NCI-H2107 treated with DMSO at 0.1 percent for 48 hours (cell line): ENCODE data around the gene GAB1.
"Not testable (repeated sequence)": the region's sequence is repeated elsewhere in the genome, so short reads cannot be mapped to it uniquely, and the experiment has no call there.

ENCODE experiments used
- DNase-seq: peaks from one replicate; lab custom pipeline; 2025; ENCODE audit not compliant: unreplicated experiment; lab: John Stamatoyannopoulos, UW

GAB1 gene

DNA sequence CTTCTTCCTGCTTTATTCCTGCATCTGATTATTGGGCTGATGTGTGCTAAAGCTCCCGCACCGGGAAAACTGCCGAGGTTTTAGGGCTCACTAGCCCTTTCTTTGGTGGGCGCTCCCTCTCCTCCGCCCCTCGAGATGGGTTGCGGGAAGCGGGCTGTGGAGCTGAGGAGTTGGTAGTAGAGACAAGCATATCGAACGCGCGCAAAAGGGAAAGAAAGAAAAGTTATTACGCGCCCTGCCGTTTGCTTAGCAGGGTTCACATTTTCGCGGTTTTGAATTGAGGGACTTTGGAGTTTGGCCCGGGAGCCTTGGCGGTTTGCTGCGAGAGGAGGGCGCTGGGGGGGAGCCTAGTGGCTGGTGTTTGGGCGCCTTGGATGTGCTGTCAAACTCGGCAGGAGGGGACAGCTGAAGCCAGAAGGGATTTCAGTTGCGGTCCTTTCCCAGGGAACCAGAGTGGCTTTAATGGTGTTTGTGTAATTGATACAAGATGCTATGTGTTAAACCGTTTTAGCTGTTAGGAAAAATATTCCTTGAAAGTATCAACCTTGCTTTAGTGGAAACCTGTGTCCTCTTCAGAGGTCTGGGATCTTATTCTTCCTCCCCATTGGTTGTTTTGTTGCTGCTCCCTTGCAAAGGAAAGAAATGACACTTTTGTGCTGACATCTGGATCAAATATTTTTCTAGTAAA is 1.1 kb downstream of the GAB1 start:
- DNase-seq = peak; percentile 12

DNA sequence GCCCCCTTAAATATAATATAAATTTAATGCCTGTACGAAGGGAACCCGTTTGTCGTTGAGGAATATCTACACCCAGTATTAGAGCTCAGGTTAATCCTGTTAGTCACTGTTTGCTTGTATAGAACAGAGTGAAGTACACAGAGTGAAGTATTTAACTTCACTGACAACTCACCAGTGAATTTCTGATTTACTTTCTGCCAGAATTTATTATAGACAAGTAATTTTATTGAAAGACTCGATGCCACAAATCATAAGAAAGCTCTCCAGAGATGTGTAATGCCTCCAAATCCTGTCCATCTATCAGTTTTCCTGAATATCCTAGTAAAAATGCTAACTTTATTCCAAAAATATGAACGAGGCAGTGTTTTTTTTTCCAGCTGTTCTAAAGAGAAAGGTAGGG is 1.6 kb downstream of the GAB1 start:
- DNase-seq = no peak

DNA sequence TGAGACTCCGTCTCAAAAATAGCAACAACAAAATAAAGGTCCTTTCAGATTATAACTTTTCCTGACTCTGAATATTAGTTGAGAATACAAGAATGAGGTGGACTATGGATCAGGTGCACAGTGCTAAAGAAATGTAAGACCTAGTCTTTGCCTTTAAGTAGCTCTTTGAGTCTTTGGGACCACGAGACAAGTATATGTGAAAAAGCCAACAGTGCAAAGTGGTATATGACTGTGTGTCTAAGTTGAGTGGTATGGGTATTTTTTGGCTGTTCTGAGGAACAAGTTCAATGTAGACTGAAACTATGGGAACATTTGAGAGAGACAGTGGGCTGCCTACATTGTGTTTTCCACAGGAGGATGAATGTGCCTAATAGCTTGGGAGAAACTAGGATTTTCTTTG is 2.8 kb downstream of the GAB1 start:
- no peak for DNase-seq

DNA sequence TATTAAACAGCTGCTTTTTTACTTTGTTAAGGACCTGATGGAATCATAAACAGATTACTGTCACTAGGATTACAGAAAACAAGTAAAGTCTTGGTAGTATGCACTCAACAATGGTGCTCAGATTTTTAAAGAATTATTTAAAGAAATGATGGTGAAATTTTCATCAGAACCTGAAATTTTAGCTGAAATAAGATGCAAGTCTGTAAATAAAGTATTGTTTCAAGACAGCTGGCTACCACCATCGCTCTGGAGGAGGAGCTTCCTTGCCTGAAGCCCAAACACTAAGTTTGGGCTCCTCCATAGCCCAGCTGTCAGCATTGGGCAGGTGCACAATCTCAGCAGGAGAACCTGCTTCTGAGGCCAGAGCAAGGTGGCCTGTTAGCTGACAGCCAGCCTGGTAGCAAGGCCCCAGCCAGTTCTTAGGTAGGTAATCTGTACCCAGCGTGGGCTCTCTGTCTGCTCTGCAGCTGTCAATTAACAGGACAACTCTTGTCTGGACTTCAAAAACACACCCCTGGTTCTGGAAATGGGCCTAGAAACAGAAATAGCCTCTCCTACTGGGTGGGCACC is 4.6 kb downstream of the GAB1 start:
- DNase-seq = peak; percentile 8

DNA sequence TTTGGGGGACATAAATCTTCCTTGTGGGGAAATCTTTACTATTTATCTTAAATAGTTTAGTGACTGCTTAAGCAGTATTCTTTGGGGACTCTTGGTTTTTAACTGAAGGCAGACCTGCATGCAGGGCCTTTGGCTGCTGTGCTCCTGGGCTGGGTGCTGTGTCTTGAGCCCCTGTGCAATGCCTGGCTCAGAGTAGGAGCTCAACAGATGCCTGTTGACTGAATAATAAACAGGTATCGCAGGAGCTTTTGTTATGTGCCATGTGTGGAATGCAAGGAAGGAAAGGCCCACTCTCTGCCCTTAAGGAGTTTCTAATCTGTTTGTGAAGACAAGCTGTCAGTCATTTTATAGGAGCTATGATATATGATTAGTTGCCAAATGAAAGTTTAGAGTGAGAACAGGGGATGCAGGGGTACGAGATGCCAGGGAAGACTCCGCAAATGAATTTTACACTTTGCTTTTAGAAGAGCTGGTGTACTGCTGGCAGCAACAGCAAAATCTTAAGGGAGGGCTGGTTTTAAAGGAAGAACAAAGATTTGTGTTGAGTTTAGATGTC is 6.7 kb downstream of the GAB1 start:
- DNase-seq = no peak

DNA sequence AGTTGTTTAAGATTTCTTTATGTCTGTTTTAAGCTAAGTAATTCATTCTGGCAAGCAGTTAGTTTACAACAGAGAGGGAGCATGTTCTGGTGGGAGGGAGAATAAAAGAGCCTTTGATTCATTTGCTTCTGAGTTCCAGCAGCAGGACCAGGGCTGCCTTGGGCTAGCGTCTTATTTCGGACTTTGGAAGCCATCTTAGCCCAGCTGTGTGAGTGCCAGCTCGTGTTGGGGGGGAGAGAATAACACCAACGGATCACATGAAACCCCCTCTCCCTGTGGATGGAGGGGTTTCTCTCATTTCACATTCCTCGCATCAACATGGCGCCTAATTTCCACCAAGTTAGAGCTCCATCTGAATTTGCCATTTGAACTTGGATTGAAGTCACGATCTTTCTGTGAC is 7.4 kb downstream of the GAB1 start:
- no peak for DNase-seq

DNA sequence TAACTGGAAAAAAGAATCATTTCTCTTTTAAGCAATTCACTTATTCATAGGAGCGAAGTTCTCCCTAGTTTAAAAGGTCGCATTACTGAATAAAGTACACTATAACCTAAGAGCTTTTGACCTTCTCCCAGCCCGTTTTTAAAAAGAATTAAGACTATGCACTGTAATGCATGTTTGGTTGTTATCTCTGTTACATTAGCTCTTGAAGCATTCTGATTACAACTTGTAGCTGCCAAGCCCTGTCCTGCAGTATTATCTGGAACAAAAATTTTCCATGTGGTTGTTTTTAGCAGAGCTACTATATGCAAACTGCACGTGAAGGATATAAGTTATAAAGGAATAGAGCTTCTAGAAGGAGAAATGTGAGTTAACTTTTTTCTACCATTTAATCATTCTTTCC is 8.1 kb downstream of the GAB1 start:
- no peak for DNase-seq

DNA sequence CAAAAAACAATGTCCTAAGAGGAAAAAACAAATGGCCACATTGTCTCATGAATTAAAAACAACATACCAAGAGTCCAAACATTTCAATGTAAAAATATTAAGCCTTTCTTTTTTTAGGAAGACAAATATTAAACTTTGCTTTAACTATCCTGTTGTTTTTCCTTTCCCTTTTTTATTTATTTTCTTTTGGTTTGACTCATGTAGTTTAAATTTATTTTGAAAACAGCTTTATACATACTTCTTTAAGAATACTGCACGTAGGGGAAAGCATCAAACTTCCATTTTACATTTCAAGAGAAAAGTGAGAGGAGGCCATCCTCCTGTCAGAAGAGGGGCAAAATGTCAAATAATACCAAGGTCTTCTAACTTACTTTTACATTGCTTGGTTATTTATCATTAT is 8.7 kb downstream of the GAB1 start:
- DNase-seq = no peak

DNA sequence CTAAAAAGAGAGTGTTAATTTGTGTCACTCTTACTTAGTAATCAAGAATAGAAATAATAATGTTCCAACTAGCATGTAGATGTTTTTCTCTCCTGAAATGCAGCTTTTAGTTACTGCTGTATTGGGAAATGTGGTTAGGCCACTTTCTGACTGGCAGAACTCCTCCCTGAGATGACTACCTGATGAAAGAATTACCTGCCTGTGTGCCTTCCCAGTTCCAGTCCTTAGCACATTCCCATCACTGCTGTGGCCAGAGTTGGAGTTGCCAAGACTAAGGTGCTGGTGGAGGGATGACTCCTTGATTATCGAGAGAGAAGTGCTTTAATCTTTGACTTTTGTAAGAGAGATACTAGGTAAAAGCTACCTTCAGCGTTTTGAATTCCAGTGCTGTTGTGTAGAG is 9.5 kb downstream of the GAB1 start:
- no peak for DNase-seq

DNA sequence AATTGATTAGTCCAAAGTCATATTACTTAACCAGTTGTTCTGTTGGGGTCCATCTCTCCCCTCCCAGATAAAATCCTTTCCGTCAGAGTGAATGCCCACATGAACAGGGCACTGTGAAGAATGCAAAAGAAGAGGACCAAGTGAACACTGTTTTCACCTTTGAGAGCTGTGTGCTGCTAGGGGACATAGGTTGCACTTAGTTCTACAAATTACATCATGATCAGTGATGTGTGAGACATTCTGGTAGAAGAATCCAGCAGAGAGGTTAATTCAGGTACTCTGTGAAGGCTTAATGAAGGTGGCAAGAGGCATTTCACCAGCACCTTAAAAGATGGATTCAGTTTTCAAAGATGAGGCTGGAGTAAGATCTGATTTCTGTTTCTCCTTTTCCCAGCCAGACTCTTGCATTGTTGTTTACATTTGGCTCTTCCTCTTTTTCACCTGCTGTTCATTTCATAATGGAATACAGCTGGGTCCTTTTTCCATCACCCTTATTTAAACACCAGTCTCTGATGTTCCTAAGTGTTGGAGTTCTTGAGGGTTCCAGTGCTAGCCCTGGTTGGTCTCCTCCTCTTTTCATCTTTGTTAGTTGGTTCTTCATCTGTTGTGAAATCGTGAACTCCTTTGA is 10.9 kb downstream of the GAB1 start:
- DNase-seq = peak; percentile 1

DNA sequence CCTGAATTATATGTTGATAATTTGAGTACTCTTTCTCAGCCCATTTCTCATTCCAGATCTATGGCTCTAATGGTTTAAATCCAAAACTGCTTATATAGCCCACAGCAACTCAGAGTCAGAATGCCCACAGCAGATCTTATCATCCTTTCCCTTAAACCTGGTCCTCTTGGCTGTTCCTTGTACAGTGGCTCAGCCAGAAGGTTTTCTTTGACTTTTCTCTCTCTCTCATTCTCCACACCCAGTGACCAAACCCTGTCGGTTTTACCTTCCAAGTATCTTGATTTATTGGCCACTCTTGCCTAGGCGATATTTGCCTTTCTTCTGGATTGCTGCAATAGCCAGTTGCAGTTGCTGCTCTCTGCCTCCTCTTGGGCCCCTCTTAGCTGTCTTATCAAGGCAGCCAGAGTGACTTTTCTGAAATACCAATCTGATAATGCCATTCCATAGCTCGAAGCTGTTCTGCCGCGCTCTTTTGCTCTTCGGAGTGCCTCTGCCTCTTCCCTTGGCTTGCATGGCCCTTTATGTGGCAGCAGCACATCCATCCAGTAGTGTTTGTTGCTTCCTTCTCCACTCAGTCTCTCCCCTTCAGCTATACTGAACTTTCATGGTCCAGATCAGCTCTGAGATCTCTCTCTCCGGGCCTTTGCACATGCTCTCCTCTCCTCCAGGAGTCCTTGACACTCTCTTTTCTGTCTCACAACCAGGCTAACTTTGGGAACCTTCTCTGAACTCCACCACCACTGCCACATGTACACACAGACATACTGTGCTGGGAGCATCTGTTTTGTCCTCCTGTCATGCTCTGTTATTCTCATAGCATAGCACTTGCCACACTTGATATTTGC is 11.8 kb downstream of the GAB1 start:
- DNase-seq = no peak

DNA sequence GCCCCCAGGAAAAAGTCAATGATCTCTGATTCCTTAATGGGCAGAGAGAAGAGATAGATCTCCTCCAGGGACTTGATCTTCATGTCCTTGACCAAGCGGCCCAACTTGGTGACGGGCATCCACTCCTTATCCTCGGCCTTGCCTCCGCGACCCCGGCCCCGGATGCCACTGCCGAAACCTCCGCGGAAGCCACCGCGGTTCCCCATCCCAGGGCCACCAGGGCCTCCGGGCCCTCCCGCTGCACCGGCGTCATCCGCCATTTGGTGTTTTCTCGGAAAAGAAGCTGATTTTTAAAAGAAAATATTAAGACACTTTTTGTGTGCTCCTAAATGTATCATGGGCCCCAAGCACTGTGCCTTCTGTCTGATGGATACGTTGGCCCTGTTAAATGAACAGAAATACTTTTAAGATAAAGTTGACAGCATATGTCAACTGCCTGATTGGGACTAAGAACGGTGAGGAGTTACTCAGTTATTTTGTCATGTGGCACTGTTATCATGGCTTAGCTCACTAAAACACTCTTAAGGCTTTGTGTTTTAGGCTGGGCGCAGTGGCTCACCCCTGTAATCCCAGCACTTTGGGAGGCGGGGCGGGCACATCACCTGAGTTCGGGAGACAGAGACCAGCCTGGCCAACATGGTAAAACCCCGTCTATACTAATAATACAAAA is 13.3 kb downstream of the GAB1 start:
- DNase-seq = not testable (repeated sequence)

DNA sequence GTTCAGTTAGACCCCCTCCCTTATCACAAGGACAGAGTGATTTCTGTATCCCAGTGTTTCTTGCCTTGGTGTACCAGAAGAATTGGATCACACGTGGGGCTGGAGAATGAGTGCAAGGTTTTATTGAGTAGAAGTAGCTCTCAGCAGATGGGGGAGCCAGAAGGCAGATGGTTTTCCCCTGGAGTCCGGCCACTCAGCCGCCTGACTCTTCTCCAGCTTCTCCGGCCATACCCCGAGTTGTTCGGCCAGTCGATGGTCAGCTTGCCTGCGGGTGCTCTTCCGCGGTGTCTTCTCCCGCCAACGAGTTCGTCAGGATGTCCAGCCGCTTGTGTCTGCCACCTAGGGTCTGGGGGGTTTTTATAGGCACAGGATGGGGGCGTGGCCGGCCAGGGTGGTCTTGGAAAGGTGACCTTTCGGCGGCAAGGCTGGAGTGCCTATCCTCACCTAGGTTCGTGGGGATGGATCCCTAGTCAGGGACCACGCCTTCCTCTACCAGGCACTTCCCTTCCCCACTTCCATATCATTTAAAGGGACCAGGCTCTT is 14.5 kb downstream of the GAB1 start:
- no peak for DNase-seq

DNA sequence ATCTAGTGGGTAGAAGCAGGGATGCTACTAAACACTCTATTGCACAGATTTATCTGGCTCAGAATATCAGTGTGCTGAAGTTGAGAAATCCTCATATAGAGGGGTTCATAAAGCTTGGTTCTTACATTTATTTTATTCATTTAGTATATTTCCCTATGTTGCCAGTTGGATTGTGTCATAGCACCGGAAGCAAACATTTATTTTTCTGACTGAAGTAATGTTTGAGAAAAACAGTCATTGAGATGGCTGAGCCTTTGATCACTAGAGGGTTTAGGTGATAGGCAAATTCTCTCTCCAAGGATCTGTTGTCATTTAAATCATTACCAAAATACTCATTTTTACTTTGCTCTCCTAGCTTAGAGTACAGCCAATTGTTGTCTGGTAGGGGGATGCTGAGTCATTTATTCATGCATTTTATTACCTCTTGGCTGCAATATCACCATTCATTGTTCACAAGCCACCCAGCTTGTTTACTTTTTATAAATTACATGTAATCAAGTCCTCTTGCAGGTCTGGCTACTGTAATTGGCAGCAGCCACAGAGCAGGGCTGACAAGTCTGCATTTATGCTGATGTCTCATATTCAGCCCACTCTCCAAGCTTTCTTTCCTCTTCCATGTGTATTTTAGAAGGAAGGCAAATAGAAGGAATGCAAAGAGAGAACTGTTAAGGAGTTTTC is 15.2 kb downstream of the GAB1 start:
- peak; percentile 15 for DNase-seq

DNA sequence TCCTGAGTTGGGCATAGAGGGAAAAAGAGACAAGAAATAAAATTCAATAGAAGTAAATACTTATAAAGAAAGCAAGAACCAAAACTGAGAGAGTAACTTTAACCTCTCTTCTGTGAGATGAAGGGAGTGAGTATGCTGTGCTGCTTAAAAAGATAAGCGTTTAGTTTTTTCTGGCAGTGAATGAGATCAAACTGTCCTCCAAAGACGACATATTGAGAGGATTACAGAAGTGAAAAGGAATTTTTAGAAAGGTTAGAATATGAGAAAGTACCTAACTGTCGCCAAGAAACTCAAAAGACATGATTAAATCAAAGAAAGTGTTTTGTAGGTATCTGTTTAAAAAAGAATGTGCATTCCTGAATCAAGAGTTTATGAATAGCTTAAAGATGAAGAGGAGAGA is 16.0 kb downstream of the GAB1 start:
- no peak for DNase-seq

DNA sequence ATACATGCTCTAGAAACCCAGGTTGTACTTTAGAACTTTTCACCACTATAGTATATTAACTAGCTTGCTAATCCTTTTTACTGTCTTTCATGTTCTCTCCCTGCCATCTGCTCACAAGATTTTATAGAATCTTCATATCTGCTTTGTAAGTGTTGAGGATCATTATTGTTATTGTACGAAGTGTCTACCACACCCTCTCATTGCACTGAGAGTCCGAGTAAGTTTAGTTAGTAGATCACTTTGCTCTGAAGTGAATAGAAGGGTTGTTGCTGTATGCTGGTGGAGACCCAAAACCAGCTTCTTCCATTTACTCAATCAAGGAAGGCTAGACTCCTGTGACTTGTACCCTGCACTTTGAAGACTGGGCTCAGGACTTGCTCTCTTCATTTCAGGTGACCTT is 17.1 kb downstream of the GAB1 start:
- no peak for DNase-seq

DNA sequence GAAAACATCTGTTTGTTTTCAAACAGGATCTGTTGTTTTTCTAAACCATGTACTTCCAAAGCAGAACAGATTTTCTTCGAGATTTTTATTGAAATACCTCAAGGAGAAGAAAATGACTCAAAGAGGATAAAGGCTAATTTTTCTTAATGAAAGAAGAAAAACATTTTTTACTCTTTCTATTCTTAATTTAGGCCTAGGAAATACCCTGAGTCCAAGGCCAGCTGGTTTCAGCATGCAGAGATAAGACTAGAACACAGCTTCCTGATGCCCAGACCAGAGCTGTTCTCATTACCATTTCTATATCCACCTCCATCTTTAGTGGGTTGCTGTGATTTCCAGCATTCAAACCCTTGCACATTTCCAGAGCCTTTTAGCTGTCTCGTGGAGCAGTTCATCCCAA is 18.3 kb downstream of the GAB1 start:
- no peak for DNase-seq

DNA sequence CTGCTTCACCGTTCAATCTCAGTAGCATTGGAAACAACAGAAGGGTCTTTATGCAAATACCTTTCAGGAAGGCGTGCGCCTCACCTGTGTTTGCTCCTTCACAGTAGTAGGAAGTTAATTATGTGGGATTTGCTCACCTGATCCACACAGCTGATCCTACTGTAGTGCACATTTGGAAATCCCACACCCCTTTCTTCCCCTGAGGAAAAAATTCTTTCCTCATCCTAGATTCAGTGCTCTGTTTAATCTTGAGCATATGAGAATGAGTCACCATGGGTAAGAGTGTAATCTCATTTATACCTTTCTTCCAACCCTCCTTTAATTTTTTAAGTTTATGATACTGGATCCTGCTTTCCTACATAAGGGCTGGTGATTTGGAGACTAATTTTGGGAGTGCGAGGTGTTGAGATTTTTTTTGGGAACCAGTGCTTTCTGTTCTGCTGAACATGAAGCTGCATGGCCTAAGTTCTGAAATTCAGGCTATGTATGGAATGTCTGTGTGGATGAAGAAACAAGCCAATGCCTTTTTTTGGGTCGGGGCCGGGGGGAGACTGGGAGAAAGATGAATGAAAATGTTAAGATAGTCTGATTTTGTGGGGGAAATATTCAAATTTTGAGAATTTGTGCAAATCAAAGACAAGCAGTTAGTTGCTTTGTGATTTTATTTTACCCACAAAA is 19.0 kb downstream of the GAB1 start:
- no peak for DNase-seq

DNA sequence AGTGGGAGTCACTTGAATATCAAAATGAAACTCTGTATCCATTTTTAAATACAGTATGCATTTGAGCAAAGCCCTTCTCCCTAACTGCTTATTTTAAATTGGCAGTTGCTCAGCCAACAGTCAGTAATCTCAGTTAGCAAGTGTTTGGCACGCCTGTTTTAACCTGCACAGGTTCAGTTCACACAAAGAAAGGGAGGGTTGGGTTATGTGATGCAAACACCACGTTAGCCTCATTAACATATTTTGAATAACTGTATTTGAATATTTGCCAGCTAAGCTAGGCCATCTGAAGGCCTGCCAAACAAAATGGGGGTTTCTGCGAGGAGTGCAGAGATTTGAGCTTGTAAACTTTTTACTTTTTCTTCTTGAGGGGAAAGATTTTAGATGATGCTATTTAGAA is 19.8 kb downstream of the GAB1 start:
- DNase-seq = no peak
